IMR-90 (cell line): Measurements from ENCODE around the gene ROBO1. TPM values are rescaled to one million over a fixed set of nuclear protein-coding genes. Genes with fewer than 3 reads are reported as not detected.

Experiments used
- ATAC-seq: fragments of 200-7000 bp; cut with Tn5 transposase; 2 replicates; pipeline ENCODE4 v1.9.1; 2020; ENCODE audit warnings: low read depth, mild to moderate bottlenecking, moderate library complexity
- BruUV-seq: library from RNA; stranded (reverse); fragments of 400-500 nt; replicated peaks from 2 replicates; lab custom pipeline; 2021; lab: Mats Ljungman, UMichigan
- CTCF ChIA-PET: fragments of 300-600 bp; formaldehyde crosslinking; extraction: SDS; loops from one replicate; lab custom pipeline; 2021; ENCODE audit warnings: antibody characterized with exemption; lab: Yijun Ruan, JAX
- POLR2A ChIA-PET: fragments of 300-600 bp; sonication (Branson Sonifier 250); formaldehyde crosslinking; loops from one replicate; lab custom pipeline; 2022; ENCODE audit warnings: antibody characterized with exemption; ENCODE audit not compliant: unreplicated experiment; lab: Charles Lee
- DNase-seq: peaks from one replicate; pipeline ENCODE4 v3.0.0; 2013
- H2AFZ ChIP-seq: replicated peaks from 2 replicates; pipeline ENCODE3; 2013; ENCODE audit warnings: low read length, mild to moderate bottlenecking; ENCODE audit not compliant: poor library complexity
- H2AK5ac ChIP-seq: 2 replicates; pipeline ENCODE4 v1.6.1; 2013; ENCODE audit warnings: low read depth, low read length, inconsistent platforms
- H2AK9ac ChIP-seq: replicated peaks from 2 replicates; pipeline ENCODE3; 2013; ENCODE audit warnings: mild to moderate bottlenecking, low read depth, low read length, moderate library complexity; ENCODE audit not compliant: poor library complexity
- H2BK120ac ChIP-seq: 2 replicates; pipeline ENCODE4 v1.6.1; 2013; ENCODE audit warnings: low read depth, low read length, inconsistent platforms
- H2BK15ac ChIP-seq: 3 replicates; pipeline ENCODE4 v1.6.1; 2013; ENCODE audit warnings: low read depth, low read length, inconsistent platforms
- H2BK20ac ChIP-seq: 2 replicates; pipeline ENCODE4 v1.6.1; 2013; ENCODE audit warnings: low read depth, mild to moderate bottlenecking, inconsistent platforms, low read length, moderate library complexity
- H2BK5ac ChIP-seq: 2 replicates; pipeline ENCODE4 v1.6.1; 2013; ENCODE audit warnings: mild to moderate bottlenecking, low read depth, low read length, inconsistent platforms; ENCODE audit not compliant: poor library complexity, severe bottlenecking
- H3K14ac ChIP-seq: replicated peaks from 2 replicates; pipeline ENCODE4 v1.6.1; 2013; ENCODE audit warnings: low read depth, low read length, inconsistent platforms
- H3K18ac ChIP-seq: 2 replicates; pipeline ENCODE4 v1.6.1; 2013; ENCODE audit warnings: low read depth, low read length, control low read depth
- H3K23ac ChIP-seq: 2 replicates; pipeline ENCODE4 v1.6.1; 2013; ENCODE audit warnings: low read depth, low read length, inconsistent platforms
- H3K27ac ChIP-seq: 2 replicates; pipeline ENCODE4 v1.5.1; 2013; ENCODE audit warnings: mild to moderate bottlenecking, control low read depth, low read length; ENCODE audit not compliant: insufficient read depth
- H3K27me3 ChIP-seq: 2 replicates; pipeline ENCODE4 v1.6.1; 2013; ENCODE audit warnings: low read length; ENCODE audit not compliant: control insufficient read depth, insufficient read depth
- H3K36me3 ChIP-seq: 2 replicates; pipeline ENCODE4 v1.6.1; 2013; ENCODE audit warnings: low read length, mixed read lengths; ENCODE audit not compliant: control insufficient read depth, insufficient read depth
- H3K4ac ChIP-seq: 2 replicates; pipeline ENCODE4 v1.6.1; 2013; ENCODE audit warnings: low read depth, low read length, inconsistent platforms
- H3K4me1 ChIP-seq: 2 replicates; pipeline ENCODE4 v1.6.1; 2013; ENCODE audit warnings: low read length, mixed read lengths; ENCODE audit not compliant: control insufficient read depth, insufficient read depth
- H3K4me2 ChIP-seq: 2 replicates; pipeline ENCODE4 v1.6.1; 2013; ENCODE audit warnings: low read depth, mild to moderate bottlenecking, control low read depth, low read length, moderate library complexity
- H3K4me3 ChIP-seq: 2 replicates; pipeline ENCODE4 v1.5.1; 2013; ENCODE audit warnings: low read depth, mild to moderate bottlenecking, control low read depth, low read length, moderate library complexity; ENCODE audit not compliant: insufficient read depth
- H3K56ac ChIP-seq: 2 replicates; pipeline ENCODE4 v1.6.1; 2013; ENCODE audit warnings: low read length, inconsistent platforms; ENCODE audit not compliant: insufficient read depth; ENCODE audit errors: extremely low read depth
- H3K79me1 ChIP-seq, 2 experiments: 2 replicates each; pipeline ENCODE4 v1.6.1; 2013; ENCODE audit warnings: low read length in 2 of 2, inconsistent platforms in 1 of 2, low read depth in 1 of 2
- H3K9ac ChIP-seq: 2 replicates; pipeline ENCODE4 v1.6.1; 2013; ENCODE audit warnings: low read depth, low read length, control low read depth
- H3K9me1 ChIP-seq: 2 replicates; pipeline ENCODE4 v1.6.1; 2013; ENCODE audit warnings: low read length, inconsistent platforms; ENCODE audit not compliant: insufficient read depth
- H3K9me3 ChIP-seq: 2 replicates; pipeline ENCODE4 v1.6.1; 2013; ENCODE audit warnings: low read length; ENCODE audit not compliant: control insufficient read depth, insufficient read depth
- H4K20me1 ChIP-seq: 2 replicates; pipeline ENCODE4 v1.6.1; 2013; ENCODE audit warnings: low read length, inconsistent platforms; ENCODE audit not compliant: insufficient read depth
- H4K5ac ChIP-seq: 2 replicates; pipeline ENCODE4 v1.6.1; 2013; ENCODE audit warnings: mild to moderate bottlenecking, low read depth, low read length, control low read depth
- H4K8ac ChIP-seq, 2 experiments: 2 replicates each; pipeline ENCODE4 v1.6.1; 2013; ENCODE audit warnings: low read depth in 2 of 2, low read length in 2 of 2, control low read depth in 1 of 2, inconsistent platforms in 1 of 2
- H4K91ac ChIP-seq: 2 replicates; pipeline ENCODE4 v1.6.1; 2013; ENCODE audit warnings: low read depth, low read length, inconsistent platforms; ENCODE audit not compliant: insufficient read depth
- BHLHE40 ChIP-seq: fragments of 150-350 bp; IDR thresholded peaks from 2 replicates; pipeline ENCODE4 v1.6.1; 2016; ENCODE audit warnings: mild to moderate bottlenecking, low read depth, low read length
- CEBPB ChIP-seq: IDR thresholded peaks from 2 replicates; pipeline ENCODE4 v1.6.1; 2012; ENCODE audit warnings: low read depth, low read length, improper control_type of control experiment
- FOS ChIP-seq: fragments of 150-350 bp; IDR thresholded peaks from 2 replicates; pipeline ENCODE4 v1.6.1; 2016; ENCODE audit warnings: low read depth, low read length
- MXI1 ChIP-seq: IDR thresholded peaks from 2 replicates; pipeline ENCODE4 v1.6.1; 2012; ENCODE audit warnings: low read depth, mild to moderate bottlenecking, low read length, moderate library complexity, borderline replicate concordance
- POLR2A ChIP-seq: IDR thresholded peaks from 2 replicates; pipeline ENCODE4 v1.6.1; 2012; ENCODE audit warnings: mild to moderate bottlenecking, low read depth, low read length
- RAD21 ChIP-seq: IDR thresholded peaks from 2 replicates; pipeline ENCODE4 v1.6.1; 2012; ENCODE audit warnings: low read length, improper control_type of control experiment
- SMC3 ChIP-seq: fragments of 150-350 bp; IDR thresholded peaks from 2 replicates; pipeline ENCODE4 v1.6.1; 2016; ENCODE audit warnings: low read depth, mild to moderate bottlenecking, antibody characterized with exemption, low read length, moderate library complexity
- WGBS, 2 experiments: methylation state at CpG; one replicate each; pipeline versions ENCODE4 v1.1.5 to v1.1.7; 2013; ENCODE audit warnings: missing lambda C conversion rate in 2 of 2; ENCODE audit not compliant: insufficient read length in 1 of 2; ENCODE audit errors: extremely low coverage in 2 of 2; 5-methylcytosine and 5-hydroxymethylcytosine counted together
- dilution Hi-C: fragments of 300-500 bp; cut with HindIII; formaldehyde crosslinking; loops from one replicate; pipeline ENCODE4 v1.14.3; 2018; ENCODE audit warnings: low sequenced_read_pairs; ENCODE audit not compliant: unreplicated experiment
- in situ Hi-C: fragments of 300-500 bp; cut with MboI; formaldehyde crosslinking; loops from 3 replicates; pipeline ENCODE4 v1.14.3; 2019; ENCODE audit warnings: low sequenced_read_pairs, inconsistent platforms, mixed read lengths
- intact Hi-C: fragments of 100-400 bp; cut with micrococcal nuclease; formaldehyde crosslinking; loops from 2 replicates; pipeline ENCODE4 v1.10.0; 2022
- polyA plus RNA-seq, 3 experiments: library from polyadenylated mRNA; depleted of rRNA; stranded (reverse); fragments of >200 nt; gene quantifications; 2 replicates each; pipeline ENCODE4 v1.2.3, GENCODE V29; 2012; ENCODE audit warnings: low replicate concordance in 1 of 3
- total RNA-seq: library from RNA; depleted of rRNA; stranded (reverse); fragments of >200 nt; gene quantifications from 2 replicates; pipeline ENCODE4 v1.2.3, GENCODE V29; 2012
- TF ChIP-seq, protein P1 (sequence below): fragments of 150-350 bp; IDR thresholded peaks from 2 replicates; pipeline ENCODE4 v1.6.1; 2016; ENCODE audit warnings: low read depth, mild to moderate bottlenecking, low read length, moderate library complexity, borderline replicate concordance
- TF ChIP-seq, protein P2 (sequence below): conservative IDR thresholded peaks from 2 replicates; pipeline ENCODE4 v1.5.1; 2012; ENCODE audit warnings: mild to moderate bottlenecking, low read depth, low read length, improper control_type of control experiment

The ROBO1 gene
- total and polyA plus RNA-seq, 2 of the 4 experiments (the other 2 are of a cell fraction): 24.1 to 53.9 TPM

GRCh38 chr3:78894787-78895186 lies 873.0 kb downstream of the ROBO1 start:
- Histone ChIP-seq H3K27ac (no peak overlapping the region), H2BK5ac (no peak overlapping the region), H2BK20ac (no peak overlapping the region), H2AK5ac (no peak overlapping the region), H3K9me3 (no peaks in the 10 kb centered on the region), H3K27me3 (no peaks in the 10 kb centered on the region), H2AK9ac (no peak overlapping the region), H3K9ac (no peak overlapping the region), H3K9me1 (no peaks in the 10 kb centered on the region), H3K18ac (no peak overlapping the region), H2AFZ (no peak overlapping the region), H2BK120ac (no peak overlapping the region), H3K79me1 (peaks cover 6 to 10% of the 10 kb centered on the region in 2 experiments), H3K36me3 (no peaks in the 10 kb centered on the region), H4K20me1 (no peaks in the 10 kb centered on the region), H3K4me2 (no peak overlapping the region), H3K4me1 (no peaks in the 10 kb centered on the region), H3K4me3 (no peak overlapping the region), H2BK15ac (no peak overlapping the region), H3K4ac (no peak overlapping the region), H4K8ac (no peak overlapping the region), H4K91ac (no peak overlapping the region), H4K5ac (no peak overlapping the region), H3K23ac (no peak overlapping the region), H3K14ac (no peak overlapping the region), H3K56ac (no peak overlapping the region)
- DNase-seq: no peak
- TF ChIP-seq SMC3 (no peak), POLR2A (no peak), RAD21 (no peak), BHLHE40 (no peak), CEBPB (no peak), MXI1 (no peak), FOS (no peak)
- TF ChIP-seq, protein P1, sequence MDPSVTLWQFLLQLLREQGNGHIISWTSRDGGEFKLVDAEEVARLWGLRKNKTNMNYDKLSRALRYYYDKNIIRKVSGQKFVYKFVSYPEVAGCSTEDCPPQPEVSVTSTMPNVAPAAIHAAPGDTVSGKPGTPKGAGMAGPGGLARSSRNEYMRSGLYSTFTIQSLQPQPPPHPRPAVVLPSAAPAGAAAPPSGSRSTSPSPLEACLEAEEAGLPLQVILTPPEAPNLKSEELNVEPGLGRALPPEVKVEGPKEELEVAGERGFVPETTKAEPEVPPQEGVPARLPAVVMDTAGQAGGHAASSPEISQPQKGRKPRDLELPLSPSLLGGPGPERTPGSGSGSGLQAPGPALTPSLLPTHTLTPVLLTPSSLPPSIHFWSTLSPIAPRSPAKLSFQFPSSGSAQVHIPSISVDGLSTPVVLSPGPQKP: no peak
- TF ChIP-seq, protein P2, sequence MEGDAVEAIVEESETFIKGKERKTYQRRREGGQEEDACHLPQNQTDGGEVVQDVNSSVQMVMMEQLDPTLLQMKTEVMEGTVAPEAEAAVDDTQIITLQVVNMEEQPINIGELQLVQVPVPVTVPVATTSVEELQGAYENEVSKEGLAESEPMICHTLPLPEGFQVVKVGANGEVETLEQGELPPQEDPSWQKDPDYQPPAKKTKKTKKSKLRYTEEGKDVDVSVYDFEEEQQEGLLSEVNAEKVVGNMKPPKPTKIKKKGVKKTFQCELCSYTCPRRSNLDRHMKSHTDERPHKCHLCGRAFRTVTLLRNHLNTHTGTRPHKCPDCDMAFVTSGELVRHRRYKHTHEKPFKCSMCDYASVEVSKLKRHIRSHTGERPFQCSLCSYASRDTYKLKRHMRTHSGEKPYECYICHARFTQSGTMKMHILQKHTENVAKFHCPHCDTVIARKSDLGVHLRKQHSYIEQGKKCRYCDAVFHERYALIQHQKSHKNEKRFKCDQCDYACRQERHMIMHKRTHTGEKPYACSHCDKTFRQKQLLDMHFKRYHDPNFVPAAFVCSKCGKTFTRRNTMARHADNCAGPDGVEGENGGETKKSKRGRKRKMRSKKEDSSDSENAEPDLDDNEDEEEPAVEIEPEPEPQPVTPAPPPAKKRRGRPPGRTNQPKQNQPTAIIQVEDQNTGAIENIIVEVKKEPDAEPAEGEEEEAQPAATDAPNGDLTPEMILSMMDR: no peak
- BruUV-seq: no TSS peak
- ChIA-PET POLR2A (no interaction called here), CTCF (interaction anchor here (1.0 kb wide), 1 partner anchor 9 kb away, joined by 3 read pairs; no protein-coding TSS in a partner anchor)
- 80% methylated on average over 1 of the region's 2 CpGs; no CpG with 5 or more reads in 1 of the 2 experiments for WGBS, 2 experiments
- intact Hi-C loops: no loop called here
- in situ Hi-C loops: no loop called here
- no peak for ATAC-seq
- dilution Hi-C loops: no loop called here
